ENCODE data around the gene NRF1. TPM values are rescaled to one million over a fixed set of nuclear protein-coding genes. Genes with fewer than 3 reads are reported as not detected.

NRF1 gene
- total RNA-seq, 1 experiment from 2014 or later = 25.9 TPM

- ChIA-PET CTCF (no interaction called here), POLR2A (no interaction called here), RAD21 (ENCODE audit: low non-redundant PET in 1 of 2, low total read pairs in 2 of 2, uncharacterized antibody in 2 of 2, unreplicated experiment in 2 of 2) (no interaction called here)
- DNase-seq (ENCODE audit: low read depth, low spot score) (no peak), ATAC-seq (no peak)
- no peaks in the 10 kb centered on the region for H3K79me2 ChIP-seq (ENCODE audit: insufficient read depth, low read length)
- BruUV-seq (replicated peaks) = no TSS peak
- H3K27me3 ChIP-seq (ENCODE audit: insufficient read depth, low read length) = no peaks in the 10 kb centered on the region
- H3K27ac ChIP-seq (ENCODE audit: low read depth, low read length) = no peak overlapping the region
- TF ChIP-seq SIN3A (IDR thresholded peaks at IDR 0.05; ENCODE audit: low read depth) (no peak), JUND (IDR thresholded peaks at IDR 0.05) (no peak), ZNF274 (IDR thresholded peaks at IDR 0.05; ENCODE audit: low read depth, low read length) (no peak), SP1 (IDR thresholded peaks at IDR 0.05; ENCODE audit: low read depth) (no peak)
- no peak overlapping the region for H3K4me2 ChIP-seq (ENCODE audit: low read length)
- no peak overlapping the region for H3K4me3 ChIP-seq (replicated peaks in 1 of 2; ENCODE audit: low read depth in 1 of 2, low read length in 2 of 2)
- intact Hi-C loops (cut with micrococcal nuclease) = no loop called here
- no peaks in the 10 kb centered on the region for H3K9me2 ChIP-seq (ENCODE audit: insufficient read depth)
- H3K9ac ChIP-seq (ENCODE audit: low read length) = no peak overlapping the region
- H3K36me3 ChIP-seq (ENCODE audit: control insufficient read depth in 1 of 2, insufficient read depth in 2 of 2, low read length in 2 of 2) = peaks cover 2 to 33% of the 10 kb centered on the region in 2 experiments; a peak in 2 of 4 replicates
- peaks cover 8 to 9% of the 10 kb centered on the region in 2 experiments; a peak in 1 of 4 replicates for H3K9me3 ChIP-seq (ENCODE audit: control insufficient read depth in 1 of 2, insufficient read depth in 1 of 2, low read depth in 1 of 2, low read length in 2 of 2)
- H2AFZ ChIP-seq (ENCODE audit: low read depth, low read length, poor library complexity, severe bottlenecking) = no peak overlapping the region
- no peaks in the 10 kb centered on the region for H3K4me1 ChIP-seq (ENCODE audit: control insufficient read depth in 1 of 2, insufficient read depth in 2 of 2, low read length in 2 of 2)
- H4K20me1 ChIP-seq (ENCODE audit: insufficient read depth) = no peaks in the 10 kb centered on the region
Observed at GRCh38 chr7:129677796-129678195, 66.3 kb downstream of the NRF1 start.

DNA sequence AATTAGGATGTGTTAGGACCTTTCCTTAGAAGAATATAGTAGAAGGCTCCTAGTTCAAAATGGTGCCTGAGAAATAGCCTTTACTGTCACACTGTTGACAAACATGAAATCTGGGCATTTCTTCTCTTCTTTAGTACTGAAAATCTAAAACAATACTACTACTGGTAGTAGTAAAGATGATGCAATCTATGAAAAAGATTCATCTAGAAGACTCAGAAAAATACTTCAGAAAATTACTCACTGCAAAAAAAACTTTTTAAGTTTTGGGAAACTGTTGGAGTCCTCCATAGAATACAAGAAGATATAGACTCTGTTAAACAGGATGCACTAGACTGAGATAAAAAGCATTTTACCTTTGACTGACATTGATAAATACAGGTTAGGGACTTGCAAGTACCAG is 67.1 kb downstream of the NRF1 start:
- ATAC-seq = no peak
- no TSS peak for BruUV-seq (replicated peaks)
- Histone ChIP-seq H3K9me2 (ENCODE audit: insufficient read depth) (no peaks in the 10 kb centered on the region), H2AFZ (ENCODE audit: low read depth, low read length, poor library complexity, severe bottlenecking) (no peak overlapping the region), H3K4me2 (ENCODE audit: low read length) (no peak overlapping the region), H4K20me1 (ENCODE audit: insufficient read depth) (no peaks in the 10 kb centered on the region), H3K9ac (ENCODE audit: low read length) (no peak overlapping the region), H3K27ac (ENCODE audit: low read depth, low read length) (no peak overlapping the region), H3K9me3 (ENCODE audit: control insufficient read depth in 1 of 2, insufficient read depth in 1 of 2, low read depth in 1 of 2, low read length in 2 of 2) (peaks cover 8 to 9% of the 10 kb centered on the region in 2 experiments; a peak in 1 of 4 replicates), H3K4me1 (ENCODE audit: control insufficient read depth in 1 of 2, insufficient read depth in 2 of 2, low read length in 2 of 2) (no peaks in the 10 kb centered on the region), H3K4me3 (replicated peaks in 1 of 2; ENCODE audit: low read depth in 1 of 2, low read length in 2 of 2) (no peak overlapping the region), H3K27me3 (ENCODE audit: insufficient read depth, low read length) (no peaks in the 10 kb centered on the region), H3K36me3 (ENCODE audit: control insufficient read depth in 1 of 2, insufficient read depth in 2 of 2, low read length in 2 of 2) (peaks cover 0 to 30% of the 10 kb centered on the region in 2 experiments; a peak in 1 of 4 replicates), H3K79me2 (ENCODE audit: insufficient read depth, low read length) (no peaks in the 10 kb centered on the region)
- RAD21 ChIA-PET (ENCODE audit: low non-redundant PET in 1 of 2, low total read pairs in 2 of 2, uncharacterized antibody in 2 of 2, unreplicated experiment in 2 of 2) = no interaction called here
- POLR2A ChIA-PET = no interaction called here
- no peak for DNase-seq (ENCODE audit: low read depth, low spot score)
- intact Hi-C loops (cut with micrococcal nuclease) = no loop called here
- CTCF ChIA-PET = no interaction called here
- TF ChIP-seq POLR2AphosphoS5 (IDR thresholded peaks at IDR 0.05; ENCODE audit: low read depth, low read length) = no peak
